GM13977 (cell line): Measurements from ENCODE around the gene SLC4A2.
A peak's percentile ranks its signal among the peaks of the same experiment; 100 is the strongest.

Experiments used
- DNase-seq: peaks from one replicate; pipeline ENCODE4 v3.0.0; 2012; ENCODE audit warnings: low spot score
- in situ Hi-C: fragments of 300-500 bp; cut with MboI; formaldehyde crosslinking; loops from one replicate; pipeline ENCODE4 v1.12.0; 2022; ENCODE audit warnings: low sequenced_read_pairs, low pct_unique_long_range_greater_than_20kb, mixed read lengths, inconsistent platforms; ENCODE audit not compliant: unreplicated experiment
- TF ChIP-seq, protein P1 (sequence below): IDR thresholded peaks from 2 replicates; pipeline ENCODE4 v1.5.1; 2012; ENCODE audit warnings: mild to moderate bottlenecking, control low read depth; ENCODE audit not compliant: insufficient read depth; ENCODE audit errors: extremely low read depth, missing control alignments

SLC4A2 gene

DNA sequence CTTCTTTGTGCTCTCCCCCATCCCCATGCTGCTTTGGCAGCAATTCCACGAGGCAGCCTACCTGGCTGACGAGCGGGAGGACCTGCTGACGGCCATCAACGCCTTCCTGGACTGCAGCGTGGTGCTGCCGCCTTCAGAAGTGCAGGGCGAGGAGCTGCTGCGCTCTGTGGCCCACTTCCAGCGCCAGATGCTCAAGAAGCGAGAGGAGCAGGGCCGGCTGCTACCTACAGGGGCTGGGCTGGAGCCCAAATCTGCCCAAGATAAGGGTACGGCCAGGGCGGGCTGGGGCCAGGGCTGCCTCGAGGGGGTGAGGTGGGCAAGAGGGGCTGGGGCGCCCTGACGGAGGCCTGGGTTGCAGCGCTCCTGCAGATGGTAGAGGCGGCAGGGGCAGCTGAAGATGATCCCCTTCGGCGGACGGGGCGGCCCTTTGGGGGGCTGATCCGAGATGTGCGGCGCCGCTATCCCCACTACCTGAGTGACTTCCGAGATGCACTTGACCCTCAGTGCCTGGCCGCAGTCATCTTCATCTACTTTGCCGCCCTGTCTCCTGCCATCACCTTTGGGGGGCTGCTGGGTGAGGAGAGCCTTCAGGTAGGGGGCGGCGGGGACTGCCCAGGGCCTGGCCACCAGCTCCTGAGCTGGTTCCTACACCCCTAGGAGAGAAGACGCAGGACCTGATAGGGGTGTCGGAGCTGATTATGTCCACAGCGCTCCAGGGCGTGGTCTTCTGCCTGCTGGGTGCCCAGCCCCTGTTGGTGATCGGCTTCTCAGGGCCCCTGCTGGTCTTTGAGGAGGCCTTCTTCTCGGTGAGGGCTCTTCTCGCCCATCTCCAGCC lies 11.9 kb downstream of the SLC4A2 start:
- in situ Hi-C loops, result no loop called here
- TF ChIP-seq, protein P1, sequence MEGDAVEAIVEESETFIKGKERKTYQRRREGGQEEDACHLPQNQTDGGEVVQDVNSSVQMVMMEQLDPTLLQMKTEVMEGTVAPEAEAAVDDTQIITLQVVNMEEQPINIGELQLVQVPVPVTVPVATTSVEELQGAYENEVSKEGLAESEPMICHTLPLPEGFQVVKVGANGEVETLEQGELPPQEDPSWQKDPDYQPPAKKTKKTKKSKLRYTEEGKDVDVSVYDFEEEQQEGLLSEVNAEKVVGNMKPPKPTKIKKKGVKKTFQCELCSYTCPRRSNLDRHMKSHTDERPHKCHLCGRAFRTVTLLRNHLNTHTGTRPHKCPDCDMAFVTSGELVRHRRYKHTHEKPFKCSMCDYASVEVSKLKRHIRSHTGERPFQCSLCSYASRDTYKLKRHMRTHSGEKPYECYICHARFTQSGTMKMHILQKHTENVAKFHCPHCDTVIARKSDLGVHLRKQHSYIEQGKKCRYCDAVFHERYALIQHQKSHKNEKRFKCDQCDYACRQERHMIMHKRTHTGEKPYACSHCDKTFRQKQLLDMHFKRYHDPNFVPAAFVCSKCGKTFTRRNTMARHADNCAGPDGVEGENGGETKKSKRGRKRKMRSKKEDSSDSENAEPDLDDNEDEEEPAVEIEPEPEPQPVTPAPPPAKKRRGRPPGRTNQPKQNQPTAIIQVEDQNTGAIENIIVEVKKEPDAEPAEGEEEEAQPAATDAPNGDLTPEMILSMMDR, result no peak
- no peak for DNase-seq

DNA sequence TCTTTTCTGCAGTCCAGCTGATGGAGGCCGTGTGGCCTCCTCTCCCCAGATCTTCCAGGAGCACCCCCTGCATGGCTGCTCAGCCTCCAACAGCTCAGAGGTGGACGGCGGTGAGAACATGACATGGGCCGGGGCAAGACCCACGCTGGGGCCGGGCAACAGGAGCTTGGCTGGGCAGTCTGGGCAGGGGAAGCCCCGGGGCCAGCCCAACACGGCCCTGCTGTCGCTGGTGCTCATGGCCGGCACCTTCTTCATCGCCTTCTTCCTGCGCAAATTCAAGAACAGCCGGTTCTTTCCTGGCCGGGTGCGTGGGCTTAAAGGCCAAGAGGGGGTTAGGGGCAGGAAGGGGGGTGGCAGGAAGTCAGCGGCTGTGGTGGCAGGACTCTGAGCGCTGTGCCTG lies 14.6 kb downstream of the SLC4A2 start:
- DNase-seq, result no peak
- TF ChIP-seq, protein P1, result no peak
- in situ Hi-C loops, result no loop called here

DNA sequence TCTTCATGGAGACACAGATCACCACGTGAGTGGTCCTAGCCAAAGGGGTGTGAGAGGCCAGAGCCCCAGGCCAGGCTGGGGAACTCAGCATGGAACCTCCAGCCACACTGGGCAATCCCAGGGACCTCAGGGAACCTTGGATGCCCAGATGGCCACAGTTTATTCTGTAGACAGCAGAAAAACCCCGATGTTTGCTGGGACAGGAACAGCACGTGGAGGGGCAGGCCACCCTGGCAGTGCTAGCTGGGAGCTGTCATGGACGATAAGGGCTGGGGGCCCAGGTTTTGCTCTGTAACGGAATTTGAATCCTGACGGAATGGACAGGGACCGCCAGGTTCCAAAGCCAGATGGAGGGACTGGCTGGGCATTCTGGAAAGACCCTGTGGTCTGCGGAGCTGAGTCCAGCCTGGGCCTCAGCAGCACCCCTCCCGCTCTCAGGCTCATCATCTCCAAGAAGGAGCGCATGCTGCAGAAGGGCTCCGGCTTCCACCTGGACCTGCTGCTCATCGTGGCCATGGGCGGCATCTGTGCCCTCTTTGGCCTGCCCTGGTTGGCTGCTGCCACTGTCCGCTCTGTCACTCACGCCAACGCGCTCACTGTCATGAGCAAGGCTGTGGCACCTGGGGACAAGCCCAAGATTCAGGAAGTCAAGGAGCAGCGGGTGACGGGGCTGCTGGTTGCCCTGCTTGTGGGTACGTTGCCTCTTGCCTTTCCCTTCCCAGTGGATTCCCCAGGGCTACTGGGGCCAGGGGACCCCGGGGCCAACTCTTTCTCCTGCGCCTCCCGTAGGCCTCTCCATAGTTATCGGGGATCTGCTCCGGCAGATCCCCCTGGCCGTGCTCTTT lies 15.7 kb downstream of the SLC4A2 start:
- TF ChIP-seq, protein P1, result no peak
- in situ Hi-C loops, result no loop called here
- DNase-seq, result no peak

DNA sequence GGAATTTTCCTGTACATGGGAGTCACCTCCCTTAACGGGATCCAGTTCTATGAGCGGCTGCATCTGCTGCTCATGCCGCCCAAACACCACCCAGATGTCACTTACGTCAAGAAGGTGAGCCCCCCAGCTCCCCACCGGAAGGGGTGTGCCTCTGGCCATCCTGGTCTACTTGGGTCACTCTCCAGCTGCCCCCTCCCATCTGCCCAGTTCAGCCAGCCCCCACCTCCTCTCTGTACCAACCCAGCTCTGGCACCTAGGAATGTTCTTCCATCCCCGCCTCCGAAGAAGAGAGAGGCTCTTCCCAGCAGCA lies 16.2 kb downstream of the SLC4A2 start:
- no peak for DNase-seq
- TF ChIP-seq, protein P1, result no peak
- in situ Hi-C loops, result no loop called here

DNA sequence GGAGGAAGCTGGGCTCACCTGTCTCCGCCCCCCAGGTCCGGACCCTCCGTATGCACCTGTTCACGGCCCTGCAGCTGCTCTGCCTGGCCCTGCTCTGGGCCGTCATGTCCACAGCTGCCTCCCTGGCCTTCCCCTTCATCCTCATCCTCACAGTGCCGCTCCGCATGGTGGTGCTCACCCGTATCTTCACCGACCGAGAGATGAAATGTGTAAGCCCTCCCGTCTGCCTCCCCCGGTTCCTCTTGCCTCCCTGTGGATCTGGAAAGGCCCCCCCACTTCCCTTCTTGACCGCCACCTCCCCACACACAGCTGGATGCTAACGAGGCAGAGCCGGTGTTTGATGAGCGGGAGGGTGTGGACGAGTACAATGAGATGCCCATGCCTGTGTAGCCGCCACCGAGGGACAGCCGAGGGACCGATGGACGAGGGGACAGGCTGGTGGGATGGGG lies 16.6 kb downstream of the SLC4A2 start:
- in situ Hi-C loops, result no loop called here
- DNase-seq, result no peak
- TF ChIP-seq, protein P1, result no peak

DNA sequence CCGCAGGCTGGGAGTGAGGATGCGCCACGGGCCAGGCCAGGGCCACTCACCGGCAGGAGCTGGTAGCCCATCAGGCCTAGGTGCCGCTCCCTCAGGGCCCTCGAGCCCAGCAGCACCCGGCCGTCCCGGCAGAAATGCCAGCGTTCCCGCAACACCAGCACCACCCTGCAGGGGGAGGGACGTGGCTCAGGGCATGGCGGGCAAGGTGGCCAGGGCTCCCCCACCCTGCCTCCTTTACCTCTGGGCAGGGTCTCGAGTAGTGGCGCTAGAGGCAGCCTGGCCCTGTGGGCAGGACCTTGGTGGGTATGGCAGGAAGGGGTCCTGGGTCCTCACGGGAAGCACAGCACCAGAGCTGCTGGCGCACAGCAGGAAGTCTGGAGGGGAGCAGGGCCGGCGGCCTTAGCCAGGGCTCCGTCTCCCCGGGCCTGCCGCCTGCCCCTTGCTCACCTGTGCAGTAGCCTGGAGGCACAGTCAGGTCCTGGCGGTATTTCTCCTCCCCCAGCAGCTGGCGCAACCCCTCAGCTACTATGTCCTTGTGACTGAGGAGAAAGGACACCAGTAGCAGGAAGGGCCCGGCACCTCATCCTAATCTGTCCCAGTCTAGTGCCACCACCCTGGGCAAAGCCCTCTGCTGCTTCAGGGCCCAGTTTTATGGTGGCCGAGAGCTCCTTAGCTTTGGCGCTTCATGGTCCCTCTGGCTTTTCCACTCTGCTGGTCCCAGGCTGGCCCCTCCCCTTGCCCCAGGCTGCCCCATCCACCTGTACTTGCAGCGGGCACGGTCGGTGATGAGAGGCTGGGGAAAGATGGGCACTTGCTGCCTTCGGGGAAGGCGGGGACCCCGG lies 17.7 kb downstream of the SLC4A2 start:
- TF ChIP-seq, protein P1, result peak; percentile 25
- no peak for DNase-seq
- in situ Hi-C loops, result no loop called here
